HEK293 (cell line): ENCODE data around the gene NDUFB10.

ENCODE experiments used
- CTCF ChIA-PET: fragments of 350-600 bp; formaldehyde crosslinking; extraction: SDS; loops from one replicate; lab custom pipeline; 2021; ENCODE audit warnings: antibody characterized with exemption; lab: Yijun Ruan, JAX
- POLR2A ChIA-PET: fragments of 300-600 bp; formaldehyde crosslinking; extraction: SDS; loops from one replicate; lab custom pipeline; 2020; ENCODE audit warnings: antibody characterized with exemption, inconsistent platforms; lab: Yijun Ruan, JAX
- H3K27ac ChIP-seq: fragments of 200-500 bp; sonication (Bioruptor generic); 2 replicates; pipeline ENCODE4 v1.5.1; 2014; ENCODE audit warnings: low read depth, low read length, control low read depth, inconsistent platforms; ENCODE audit errors: extremely low read depth
- H3K36me3 ChIP-seq, 2 experiments: fragments of 200-500 bp in 1 of 2; sonication (Bioruptor generic) in 1 of 2; 1 replicate in 1 of 2; 2 replicates in 1 of 2; pipeline ENCODE4 v1.5.1; 2014 to 2017; ENCODE audit warnings: inconsistent platforms in 2 of 2, low read length in 2 of 2; ENCODE audit not compliant: control insufficient read depth in 2 of 2, insufficient read depth in 1 of 2
- H3K4me1 ChIP-seq: fragments of 200-500 bp; sonication (Bioruptor generic); 2 replicates; pipeline ENCODE4 v1.5.1; 2014; ENCODE audit warnings: mild to moderate bottlenecking, low read length, inconsistent platforms; ENCODE audit not compliant: control insufficient read depth, insufficient read depth
- H3K4me3 ChIP-seq: 2 replicates; pipeline ENCODE4 v1.5.1; 2011; ENCODE audit warnings: low read depth, mild to moderate bottlenecking, control low read depth, low read length, moderate library complexity
- H3K9me3 ChIP-seq: fragments of 200-500 bp; sonication (Bioruptor generic); 2 replicates; pipeline ENCODE4 v1.5.1; 2014; ENCODE audit warnings: low read depth, low read length, inconsistent platforms; ENCODE audit not compliant: control insufficient read depth, insufficient read depth
- GLI4 ChIP-seq: fragments of 450-650 bp; formaldehyde crosslinking; IDR thresholded peaks from 2 replicates; pipeline ENCODE4 v1.5.1; 2016; ENCODE audit warnings: missing biosample characterization, missing genetic modification characterization
- HOXC10 ChIP-seq: sonication (generic); formaldehyde crosslinking; IDR thresholded peaks from 2 replicates; pipeline ENCODE4 v1.8.1; 2023; ENCODE audit warnings: mild to moderate bottlenecking, missing genetic modification reagents
- MEIS1 ChIP-seq: sonication (generic); formaldehyde crosslinking; IDR thresholded peaks from 2 replicates; pipeline ENCODE4 v1.8.1; 2022; ENCODE audit warnings: missing genetic modification reagents, mild to moderate bottlenecking, borderline replicate concordance
- MZF1 ChIP-seq: fragments of 450-650 bp; formaldehyde crosslinking; IDR thresholded peaks from 2 replicates; pipeline ENCODE4 v1.5.1; 2017; ENCODE audit warnings: missing biosample characterization, missing genetic modification characterization, borderline replicate concordance
- SP2 ChIP-seq: fragments of 450-650 bp; formaldehyde crosslinking; IDR thresholded peaks from 2 replicates; pipeline ENCODE4 v1.5.1; 2016; ENCODE audit warnings: missing biosample characterization, missing genetic modification characterization
- YY2 ChIP-seq: fragments of 450-650 bp; formaldehyde crosslinking; IDR thresholded peaks from 2 replicates; pipeline ENCODE4 v1.5.1; 2016; ENCODE audit warnings: missing biosample characterization, missing genetic modification characterization
- ZNF155 ChIP-seq: fragments of 450-650 bp; formaldehyde crosslinking; IDR thresholded peaks from 2 replicates; pipeline ENCODE4 v1.5.1; 2016; ENCODE audit warnings: missing biosample characterization, missing genetic modification characterization
- ZNF211 ChIP-seq: fragments of 450-650 bp; formaldehyde crosslinking; IDR thresholded peaks from 2 replicates; pipeline ENCODE4 v1.5.1; 2016; ENCODE audit warnings: low read depth, missing biosample characterization, missing genetic modification characterization
- ZNF214 ChIP-seq: fragments of 450-650 bp; formaldehyde crosslinking; IDR thresholded peaks from 2 replicates; pipeline ENCODE4 v1.5.1; 2017; ENCODE audit warnings: missing biosample characterization, mild to moderate bottlenecking, missing genetic modification characterization, borderline replicate concordance
- ZNF366 ChIP-seq: fragments of 450-650 bp; formaldehyde crosslinking; conservative IDR thresholded peaks from 2 replicates; pipeline ENCODE4 v1.5.1; 2016; ENCODE audit warnings: missing biosample characterization, missing genetic modification characterization
- ZNF391 ChIP-seq: fragments of 450-650 bp; formaldehyde crosslinking; IDR thresholded peaks from 2 replicates; pipeline ENCODE4 v1.5.1; 2016; ENCODE audit warnings: low read depth, missing biosample characterization, missing genetic modification characterization, borderline replicate concordance
- ZNF747 ChIP-seq: fragments of 450-650 bp; formaldehyde crosslinking; IDR thresholded peaks from 2 replicates; pipeline ENCODE4 v1.5.1; 2016; ENCODE audit warnings: missing biosample characterization, missing genetic modification characterization
- ZNF791 ChIP-seq: fragments of 450-650 bp; formaldehyde crosslinking; IDR thresholded peaks from 2 replicates; pipeline ENCODE4 v1.5.1; 2016; ENCODE audit warnings: missing biosample characterization, missing genetic modification characterization
- TF ChIP-seq, protein P1 (sequence below): fragments of 450-650 bp; formaldehyde crosslinking; IDR thresholded peaks from 2 replicates; pipeline ENCODE4 v1.5.1; 2017; ENCODE audit warnings: missing biosample characterization, mild to moderate bottlenecking, missing genetic modification characterization, moderate library complexity
- TF ChIP-seq, protein P2 (sequence below): fragments of 450-650 bp; formaldehyde crosslinking; IDR thresholded peaks from 2 replicates; pipeline ENCODE4 v1.5.1; 2017; ENCODE audit warnings: missing biosample characterization, missing genetic modification characterization
- TF ChIP-seq, protein P3 (sequence below): fragments of 450-650 bp; formaldehyde crosslinking; IDR thresholded peaks from 2 replicates; pipeline ENCODE4 v1.5.1; 2016; ENCODE audit warnings: missing biosample characterization, missing genetic modification characterization
- TF ChIP-seq, protein P4 (sequence below): fragments of 450-650 bp; formaldehyde crosslinking; IDR thresholded peaks from 2 replicates; pipeline ENCODE4 v1.5.1; 2016; ENCODE audit warnings: missing biosample characterization, missing genetic modification characterization
- TF ChIP-seq, protein P5 (sequence below): fragments of 450-650 bp; formaldehyde crosslinking; IDR thresholded peaks from 2 replicates; pipeline ENCODE4; 2016; ENCODE audit warnings: missing biosample characterization, missing genetic modification characterization
- TF ChIP-seq, protein P6 (sequence below): fragments of 450-650 bp; formaldehyde crosslinking; IDR thresholded peaks from 2 replicates; pipeline ENCODE4 v1.5.1; 2016; ENCODE audit warnings: missing biosample characterization, missing genetic modification characterization

Gene NDUFB10

DNA sequence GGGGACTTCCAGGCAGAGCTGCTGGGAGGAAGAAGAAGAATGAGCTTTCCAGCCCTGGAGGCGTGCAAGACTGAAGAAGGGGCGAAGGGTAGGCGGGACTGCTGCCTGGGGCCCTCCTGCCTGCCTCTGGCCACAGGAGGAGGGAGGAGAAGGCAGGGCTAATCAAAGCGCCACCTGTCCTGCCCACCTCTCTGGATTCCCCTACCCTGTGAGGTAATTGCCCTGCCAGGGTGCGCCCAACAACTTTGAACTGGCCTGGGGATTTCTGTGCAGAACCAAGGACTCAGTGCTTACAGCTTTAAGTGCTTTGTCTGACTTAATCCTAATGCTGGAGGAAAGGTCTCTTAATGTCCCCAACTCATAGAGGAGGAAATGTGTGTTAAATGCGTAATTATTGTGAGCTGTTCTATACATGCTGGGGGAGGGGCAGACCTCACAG lies 22.1 kb downstream of the NDUFB10 start, which contains the start of gene NOXO1 (continued):
- TF ChIP-seq, protein P1, sequence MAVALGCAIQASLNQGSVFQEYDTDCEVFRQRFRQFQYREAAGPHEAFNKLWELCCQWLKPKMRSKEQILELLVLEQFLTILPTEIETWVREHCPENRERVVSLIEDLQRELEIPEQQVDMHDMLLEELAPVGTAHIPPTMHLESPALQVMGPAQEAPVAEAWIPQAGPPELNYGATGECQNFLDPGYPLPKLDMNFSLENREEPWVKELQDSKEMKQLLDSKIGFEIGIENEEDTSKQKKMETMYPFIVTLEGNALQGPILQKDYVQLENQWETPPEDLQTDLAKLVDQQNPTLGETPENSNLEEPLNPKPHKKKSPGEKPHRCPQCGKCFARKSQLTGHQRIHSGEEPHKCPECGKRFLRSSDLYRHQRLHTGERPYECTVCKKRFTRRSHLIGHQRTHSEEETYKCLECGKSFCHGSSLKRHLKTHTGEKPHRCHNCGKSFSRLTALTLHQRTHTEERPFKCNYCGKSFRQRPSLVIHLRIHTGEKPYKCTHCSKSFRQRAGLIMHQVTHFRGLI (tag by site-specific recombination): 0 out of 2 replicates have a peak, but pooled peaks have one; percentile 21
- no peak for TF ChIP-seq ZNF155
- TF ChIP-seq YY2 (tag by site-specific recombination): no peak
- TF ChIP-seq MEIS1: no peak
- no peak for TF ChIP-seq ZNF214

DNA sequence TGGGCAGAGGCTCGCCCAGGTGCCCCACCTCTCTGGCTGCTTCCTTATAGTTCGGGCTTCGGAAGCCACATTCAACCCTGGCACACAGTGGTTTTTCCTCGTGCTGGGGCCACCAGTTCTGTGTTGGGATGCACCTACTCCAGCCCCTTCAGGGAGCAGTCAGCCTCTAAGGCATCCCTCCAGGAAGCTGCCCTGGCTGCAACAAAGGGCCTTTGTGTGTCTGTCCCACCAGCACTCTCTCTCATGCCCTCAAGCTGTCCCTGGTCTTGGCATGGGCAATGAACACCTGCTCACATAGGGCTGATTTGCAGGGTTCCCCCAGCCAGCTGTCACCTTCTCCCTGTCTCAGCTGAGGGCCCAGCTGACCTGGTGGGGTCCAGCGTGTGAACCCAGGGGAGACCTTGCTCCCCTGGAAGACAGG lies 22.7 kb downstream of the NDUFB10 start:
- no peaks in the 10 kb centered on the region for H3K9me3 ChIP-seq
- peaks cover 0 to 47% of the 10 kb centered on the region in 2 experiments; a peak in 1 of 3 replicates for H3K36me3 ChIP-seq
- no peak for TF ChIP-seq GLI4 (tag by site-specific recombination)
- no peak for TF ChIP-seq ZNF747
- TF ChIP-seq, protein P2, sequence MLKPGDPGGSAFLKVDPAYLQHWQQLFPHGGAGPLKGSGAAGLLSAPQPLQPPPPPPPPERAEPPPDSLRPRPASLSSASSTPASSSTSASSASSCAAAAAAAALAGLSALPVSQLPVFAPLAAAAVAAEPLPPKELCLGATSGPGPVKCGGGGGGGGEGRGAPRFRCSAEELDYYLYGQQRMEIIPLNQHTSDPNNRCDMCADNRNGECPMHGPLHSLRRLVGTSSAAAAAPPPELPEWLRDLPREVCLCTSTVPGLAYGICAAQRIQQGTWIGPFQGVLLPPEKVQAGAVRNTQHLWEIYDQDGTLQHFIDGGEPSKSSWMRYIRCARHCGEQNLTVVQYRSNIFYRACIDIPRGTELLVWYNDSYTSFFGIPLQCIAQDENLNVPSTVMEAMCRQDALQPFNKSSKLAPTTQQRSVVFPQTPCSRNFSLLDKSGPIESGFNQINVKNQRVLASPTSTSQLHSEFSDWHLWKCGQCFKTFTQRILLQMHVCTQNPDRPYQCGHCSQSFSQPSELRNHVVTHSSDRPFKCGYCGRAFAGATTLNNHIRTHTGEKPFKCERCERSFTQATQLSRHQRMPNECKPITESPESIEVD (tag by site-specific recombination): no peak
- TF ChIP-seq ZNF791 (tag by site-specific recombination): no peak
- no peak for TF ChIP-seq MZF1
- TF ChIP-seq, protein P3, sequence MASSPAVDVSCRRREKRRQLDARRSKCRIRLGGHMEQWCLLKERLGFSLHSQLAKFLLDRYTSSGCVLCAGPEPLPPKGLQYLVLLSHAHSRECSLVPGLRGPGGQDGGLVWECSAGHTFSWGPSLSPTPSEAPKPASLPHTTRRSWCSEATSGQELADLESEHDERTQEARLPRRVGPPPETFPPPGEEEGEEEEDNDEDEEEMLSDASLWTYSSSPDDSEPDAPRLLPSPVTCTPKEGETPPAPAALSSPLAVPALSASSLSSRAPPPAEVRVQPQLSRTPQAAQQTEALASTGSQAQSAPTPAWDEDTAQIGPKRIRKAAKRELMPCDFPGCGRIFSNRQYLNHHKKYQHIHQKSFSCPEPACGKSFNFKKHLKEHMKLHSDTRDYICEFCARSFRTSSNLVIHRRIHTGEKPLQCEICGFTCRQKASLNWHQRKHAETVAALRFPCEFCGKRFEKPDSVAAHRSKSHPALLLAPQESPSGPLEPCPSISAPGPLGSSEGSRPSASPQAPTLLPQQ (tag by site-specific recombination): no peak
- TF ChIP-seq YY2 (tag by site-specific recombination): no peak
- TF ChIP-seq HOXC10 (CRISPR knock-in tag): no peak
- TF ChIP-seq, protein P4, sequence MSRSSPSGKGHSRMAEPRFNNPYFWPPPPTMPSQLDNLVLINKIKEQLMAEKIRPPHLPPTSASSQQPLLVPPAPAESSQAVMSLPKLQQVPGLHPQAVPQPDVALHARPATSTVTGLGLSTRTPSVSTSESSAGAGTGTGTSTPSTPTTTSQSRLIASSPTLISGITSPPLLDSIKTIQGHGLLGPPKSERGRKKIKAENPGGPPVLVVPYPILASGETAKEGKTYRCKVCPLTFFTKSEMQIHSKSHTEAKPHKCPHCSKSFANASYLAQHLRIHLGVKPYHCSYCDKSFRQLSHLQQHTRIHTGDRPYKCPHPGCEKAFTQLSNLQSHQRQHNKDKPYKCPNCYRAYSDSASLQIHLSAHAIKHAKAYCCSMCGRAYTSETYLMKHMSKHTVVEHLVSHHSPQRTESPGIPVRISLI (tag by site-specific recombination): no peak
- no peak for TF ChIP-seq SP2 (tag by site-specific recombination)
- TF ChIP-seq, protein P5, sequence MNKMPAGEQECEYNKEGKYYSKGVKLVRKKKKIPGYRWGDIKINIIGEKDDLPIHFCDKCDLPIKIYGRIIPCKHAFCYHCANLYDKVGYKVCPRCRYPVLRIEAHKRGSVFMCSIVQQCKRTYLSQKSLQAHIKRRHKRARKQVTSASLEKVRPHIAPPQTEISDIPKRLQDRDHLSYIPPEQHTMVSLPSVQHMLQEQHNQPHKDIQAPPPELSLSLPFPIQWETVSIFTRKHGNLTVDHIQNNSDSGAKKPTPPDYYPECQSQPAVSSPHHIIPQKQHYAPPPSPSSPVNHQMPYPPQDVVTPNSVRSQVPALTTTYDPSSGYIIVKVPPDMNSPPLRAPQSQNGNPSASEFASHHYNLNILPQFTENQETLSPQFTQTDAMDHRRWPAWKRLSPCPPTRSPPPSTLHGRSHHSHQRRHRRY (tag by site-specific recombination): no peak
- TF ChIP-seq ZNF366 (tag by site-specific recombination): no peak
- TF ChIP-seq ZNF391 (tag by site-specific recombination): no peak
- TF ChIP-seq ZNF211 (tag by site-specific recombination): no peak
- TF ChIP-seq, protein P6, sequence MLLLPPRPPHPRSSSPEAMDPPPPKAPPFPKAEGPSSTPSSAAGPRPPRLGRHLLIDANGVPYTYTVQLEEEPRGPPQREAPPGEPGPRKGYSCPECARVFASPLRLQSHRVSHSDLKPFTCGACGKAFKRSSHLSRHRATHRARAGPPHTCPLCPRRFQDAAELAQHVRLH (tag by site-specific recombination): no peak
- no peak overlapping the region for H3K4me3 ChIP-seq
- POLR2A ChIA-PET: interaction anchor here (1.0 to 10.1 kb wide), 4 partner anchors 10 to 173 kb away, joined by 3 to 76 read pairs (median 11); partner anchors contain the start of genes RPS2, TBL3 and TRAF7
- H3K4me1 ChIP-seq: peaks cover 7% of the 10 kb centered on the region; the same call in 1 of the 2 replicates
- CTCF ChIA-PET: interaction anchor here (0.6 to 1.4 kb wide), 2 partner anchors 22 to 980 kb away, joined by 3 read pairs; no protein-coding TSS in a partner anchor
- no peak overlapping the region for H3K27ac ChIP-seq
